Activated CD4-positive, alpha-beta memory T cell treated with anti-CD3 and anti-CD28 coated beads for 36 hours (primary cell): ENCODE data around the gene CCNYL1. TPM values are rescaled to one million over a fixed set of nuclear protein-coding genes. Genes with fewer than 3 reads are reported as not detected.

Experiments used
- CTCF ChIA-PET: fragments of 350-600 bp; sonication (Branson Sonifier 250); formaldehyde crosslinking; loops from one replicate; lab custom pipeline; 2021; ENCODE audit warnings: antibody characterized with exemption, inconsistent platforms; lab: Charles Lee
- POLR2A ChIA-PET: fragments of 350-600 bp; sonication (Branson Sonifier 250); formaldehyde crosslinking; loops from one replicate; lab custom pipeline; 2021; ENCODE audit warnings: antibody characterized with exemption; lab: Charles Lee
- DNase-seq: peaks from one replicate; pipeline ENCODE4 v3.0.0-alpha.2; 2020
- H3K27ac Mint-ChIP-seq: one replicate; pipeline ENCODE4 v1.8.0; 2021; ENCODE audit warnings: mixed read lengths
- H3K27me3 Mint-ChIP-seq: one replicate; pipeline ENCODE4 v1.8.0; 2021; ENCODE audit warnings: mixed read lengths
- H3K36me3 Mint-ChIP-seq: one replicate; pipeline ENCODE4 v1.8.0; 2021; ENCODE audit warnings: mixed read lengths
- H3K4me1 Mint-ChIP-seq: one replicate; pipeline ENCODE4 v1.8.0; 2021; ENCODE audit warnings: low read depth, mixed read lengths
- H3K4me3 Mint-ChIP-seq: one replicate; pipeline ENCODE4 v1.8.0; 2021; ENCODE audit warnings: mild to moderate bottlenecking, mixed read lengths
- H3K9me3 Mint-ChIP-seq: one replicate; pipeline ENCODE4 v1.8.0; 2021; ENCODE audit warnings: mixed read lengths
- intact Hi-C: fragments of 100-400 bp; cut with micrococcal nuclease; formaldehyde crosslinking; loops from one replicate; pipeline ENCODE4 v1.15.1; 2023
- total RNA-seq, 2 experiments: library from RNA; stranded (reverse); gene quantifications; one replicate each; pipeline ENCODE4 v1.2.3, GENCODE V29; 2021

Gene CCNYL1
- total RNA-seq, 2 experiments from 2014 or later, result 5.7 to 6.4 TPM

DNA sequence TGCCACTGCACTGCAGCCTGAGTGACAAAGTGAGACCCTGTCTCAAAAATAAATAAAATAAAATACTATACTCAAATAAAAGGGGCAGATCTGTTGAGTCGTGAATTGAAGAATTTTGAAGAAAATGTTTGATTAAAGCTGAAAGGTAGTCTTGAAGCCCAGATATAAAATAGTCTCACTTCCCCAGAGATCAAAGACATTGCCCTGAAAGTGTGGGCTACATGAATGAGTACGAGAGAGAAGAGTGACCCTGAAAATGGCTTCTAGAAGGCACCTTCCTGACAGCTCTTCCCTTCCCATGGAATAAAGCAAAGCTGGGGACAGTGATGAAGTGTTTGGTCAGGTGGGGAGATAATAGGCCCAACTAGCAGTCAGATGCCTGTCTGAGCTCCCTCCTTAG lies 72.1 kb downstream of the CCNYL1 start:
- Mint-ChIP-seq H3K9me3 (no peaks in the 10 kb centered on the region), H3K36me3 (no peaks in the 10 kb centered on the region), H3K27me3 (peaks cover 4% of the 10 kb centered on the region), H3K27ac (no peak overlapping the region), H3K4me3 (no peak overlapping the region), H3K4me1 (no peaks in the 10 kb centered on the region)
- ChIA-PET CTCF (no interaction called here), POLR2A (interaction anchor here (1.1 kb wide), 1 partner anchor 13 kb away, joined by 3 read pairs; no protein-coding TSS in a partner anchor)
- no peak for DNase-seq
- intact Hi-C loops, result no loop called here

DNA sequence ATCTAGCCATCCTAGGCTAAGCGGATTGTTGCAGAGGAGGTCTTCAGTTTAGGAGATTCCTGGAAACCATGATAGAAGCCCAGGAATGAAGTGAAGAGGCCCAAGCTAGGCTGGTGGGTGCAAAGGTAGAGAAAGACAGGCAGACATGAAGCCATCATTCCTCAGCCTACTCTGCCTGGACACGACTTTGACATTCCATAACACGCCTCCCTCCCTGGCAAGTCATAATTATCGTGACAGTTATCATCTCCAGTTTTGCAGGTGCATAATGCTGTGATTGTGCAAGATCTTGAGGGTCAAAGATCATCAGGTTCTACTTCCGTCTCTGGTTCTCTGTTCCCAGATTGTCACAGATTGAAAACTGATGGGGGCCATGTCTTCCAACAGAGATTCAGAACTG lies 73.5 kb downstream of the CCNYL1 start:
- H3K36me3 Mint-ChIP-seq, result no peaks in the 10 kb centered on the region
- H3K4me1 Mint-ChIP-seq, result no peaks in the 10 kb centered on the region
- no peak overlapping the region for H3K4me3 Mint-ChIP-seq
- ChIA-PET CTCF (no interaction called here), POLR2A (no interaction called here)
- no peak overlapping the region for H3K27ac Mint-ChIP-seq
- H3K27me3 Mint-ChIP-seq, result peaks cover 4% of the 10 kb centered on the region
- intact Hi-C loops, result no loop called here
- no peak for DNase-seq
- no peaks in the 10 kb centered on the region for H3K9me3 Mint-ChIP-seq

DNA sequence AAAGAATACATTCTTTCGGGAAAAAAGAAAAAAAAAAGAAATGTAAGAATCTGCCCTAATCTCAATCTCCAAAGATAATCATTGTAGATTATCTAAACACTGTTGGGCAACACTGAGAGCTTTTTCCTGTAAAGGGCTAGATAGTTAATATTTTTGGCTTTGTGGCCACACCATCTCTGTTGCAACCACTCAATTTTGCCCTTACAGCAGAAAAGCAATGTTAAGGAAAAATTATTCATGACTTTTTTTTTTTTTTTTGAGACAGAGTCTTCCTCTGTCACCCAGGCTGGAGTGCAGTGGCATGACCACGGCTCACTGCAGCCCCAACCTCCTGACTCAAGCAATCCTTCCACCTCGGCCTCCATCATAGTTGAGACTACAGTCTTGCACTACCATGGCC lies 75.6 kb downstream of the CCNYL1 start:
- no peaks in the 10 kb centered on the region for H3K9me3 Mint-ChIP-seq
- ChIA-PET POLR2A (no interaction called here), CTCF (no interaction called here)
- no peak for DNase-seq
- no peak overlapping the region for H3K4me3 Mint-ChIP-seq
- intact Hi-C loops, result no loop called here
- H3K36me3 Mint-ChIP-seq, result no peaks in the 10 kb centered on the region
- H3K27me3 Mint-ChIP-seq, result peaks cover 4% of the 10 kb centered on the region
- no peak overlapping the region for H3K27ac Mint-ChIP-seq
- no peaks in the 10 kb centered on the region for H3K4me1 Mint-ChIP-seq

DNA sequence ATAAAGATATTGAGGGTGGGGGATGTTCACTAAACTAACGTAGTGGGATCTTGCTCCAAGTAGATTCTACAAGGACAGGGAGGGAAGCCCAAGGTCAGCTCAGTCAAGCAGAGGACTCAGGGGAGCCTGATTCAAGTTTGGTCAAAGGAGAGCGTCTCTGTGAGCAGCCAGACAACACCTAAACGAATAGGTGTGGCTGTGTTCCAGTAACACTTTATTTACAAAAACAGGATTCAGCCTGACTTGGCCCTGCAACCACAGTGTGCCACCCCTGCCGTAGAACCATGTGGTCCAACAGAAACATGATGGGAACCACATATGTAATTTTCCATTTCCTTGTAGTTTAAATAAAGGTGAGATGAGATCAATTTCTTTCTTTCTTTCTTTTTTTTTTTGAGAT lies 76.4 kb downstream of the CCNYL1 start:
- DNase-seq, result no peak
- ChIA-PET POLR2A (no interaction called here), CTCF (no interaction called here)
- Mint-ChIP-seq H3K9me3 (no peaks in the 10 kb centered on the region), H3K36me3 (no peaks in the 10 kb centered on the region), H3K27ac (no peak overlapping the region), H3K27me3 (peaks cover 7% of the 10 kb centered on the region), H3K4me3 (no peak overlapping the region), H3K4me1 (no peaks in the 10 kb centered on the region)
- intact Hi-C loops, result no loop called here

DNA sequence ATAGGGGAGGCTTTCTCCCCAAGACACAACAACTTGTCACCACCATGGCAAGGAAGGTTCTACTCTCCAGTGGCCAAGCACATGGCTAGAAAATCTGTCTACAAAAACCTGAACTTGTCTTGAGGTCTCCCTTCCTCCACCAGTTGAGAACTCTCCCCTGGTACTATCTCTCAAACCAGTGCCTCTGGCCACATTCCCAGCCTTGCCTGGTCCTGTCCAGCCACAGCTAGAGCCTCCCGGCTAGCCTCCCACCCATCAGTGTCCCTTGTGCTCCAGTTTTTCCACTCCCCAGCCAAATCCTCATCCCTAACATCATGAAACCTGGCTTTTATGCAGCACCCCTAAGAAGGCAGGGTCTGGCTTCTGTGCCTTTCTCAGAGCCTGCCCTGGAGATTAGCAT lies 79.5 kb downstream of the CCNYL1 start:
- DNase-seq, result no peak
- H3K36me3 Mint-ChIP-seq, result no peaks in the 10 kb centered on the region
- no peaks in the 10 kb centered on the region for H3K9me3 Mint-ChIP-seq
- intact Hi-C loops, result no loop called here
- no peaks in the 10 kb centered on the region for H3K4me1 Mint-ChIP-seq
- H3K27ac Mint-ChIP-seq, result no peak overlapping the region
- peaks cover 14% of the 10 kb centered on the region for H3K27me3 Mint-ChIP-seq
- POLR2A ChIA-PET, result no interaction called here
- CTCF ChIA-PET, result interaction anchor here (1.1 kb wide), 1 partner anchor 249 kb away, joined by 5 read pairs; no protein-coding TSS in a partner anchor
- no peak overlapping the region for H3K4me3 Mint-ChIP-seq

DNA sequence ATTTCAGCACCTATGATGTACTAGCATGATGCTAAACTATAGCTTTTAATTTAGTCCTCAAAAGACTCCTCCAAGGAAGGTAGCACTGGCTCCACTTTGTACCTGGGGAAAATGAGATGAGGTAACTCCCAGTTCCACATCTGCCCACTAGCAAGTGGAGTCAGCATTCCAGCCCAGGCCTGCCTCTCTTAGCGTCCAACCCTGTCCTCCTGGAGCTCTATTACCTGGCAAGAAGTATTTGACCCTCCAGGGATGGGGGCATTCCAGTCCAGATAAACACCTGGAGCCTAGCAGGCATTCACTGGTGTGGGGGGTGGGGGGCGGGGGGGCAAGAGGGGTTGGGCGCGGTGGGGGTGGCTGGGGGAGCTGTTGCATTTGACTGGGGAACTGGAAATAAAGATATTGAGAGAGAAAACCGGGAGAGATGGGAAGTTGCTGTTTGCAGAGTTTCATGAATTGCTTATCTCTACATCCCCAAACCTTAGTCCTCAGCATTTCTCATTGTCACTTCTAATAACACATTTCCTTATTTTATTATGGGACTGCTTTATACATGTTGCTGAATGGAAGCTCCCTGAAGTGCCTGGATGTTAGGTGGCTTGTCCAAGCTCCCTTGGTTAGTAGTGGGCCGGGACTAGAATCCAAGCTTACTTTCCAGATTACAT lies 80.3 kb downstream of the CCNYL1 start:
- Mint-ChIP-seq H3K4me1 (no peaks in the 10 kb centered on the region), H3K27me3 (peaks cover 11% of the 10 kb centered on the region), H3K27ac (no peak overlapping the region), H3K36me3 (no peaks in the 10 kb centered on the region), H3K9me3 (no peaks in the 10 kb centered on the region), H3K4me3 (no peak overlapping the region)
- DNase-seq, result no peak
- intact Hi-C loops, result no loop called here
- POLR2A ChIA-PET, result no interaction called here
- CTCF ChIA-PET, result interaction anchor here (1.1 kb wide), 1 partner anchor 249 kb away, joined by 5 read pairs; no protein-coding TSS in a partner anchor

DNA sequence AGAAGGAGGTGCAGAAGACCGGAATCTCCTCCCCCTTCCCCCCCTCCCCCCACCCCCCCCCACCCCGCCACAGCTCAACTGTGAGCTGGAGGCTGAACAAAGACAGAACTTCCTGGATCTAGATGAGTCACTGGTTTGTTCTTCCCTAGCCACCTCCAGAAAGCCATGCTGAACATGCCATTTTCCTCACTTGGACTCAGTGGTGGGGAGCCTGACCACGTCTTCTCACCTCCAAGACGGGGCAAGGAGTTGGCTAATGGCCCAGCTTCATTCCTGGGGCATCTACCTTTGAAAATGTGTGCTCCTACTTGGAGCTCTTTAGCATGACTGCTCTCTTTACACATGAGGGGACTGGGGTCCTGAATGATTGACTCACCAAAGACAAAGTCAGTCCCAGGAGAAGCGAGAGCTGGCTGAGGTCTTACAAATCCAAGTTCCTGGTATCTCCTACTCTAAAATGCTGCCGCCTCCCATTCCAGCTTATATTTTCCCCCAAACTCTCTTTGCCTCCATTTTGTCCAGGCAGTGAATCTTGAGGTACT lies 80.9 kb downstream of the CCNYL1 start:
- ChIA-PET CTCF (no interaction called here), POLR2A (no interaction called here)
- H3K27ac Mint-ChIP-seq, result no peak overlapping the region
- no peaks in the 10 kb centered on the region for H3K4me1 Mint-ChIP-seq
- H3K4me3 Mint-ChIP-seq, result no peak overlapping the region
- intact Hi-C loops, result no loop called here
- no peaks in the 10 kb centered on the region for H3K36me3 Mint-ChIP-seq
- H3K27me3 Mint-ChIP-seq, result peaks cover 11% of the 10 kb centered on the region
- no peak for DNase-seq
- H3K9me3 Mint-ChIP-seq, result no peaks in the 10 kb centered on the region

DNA sequence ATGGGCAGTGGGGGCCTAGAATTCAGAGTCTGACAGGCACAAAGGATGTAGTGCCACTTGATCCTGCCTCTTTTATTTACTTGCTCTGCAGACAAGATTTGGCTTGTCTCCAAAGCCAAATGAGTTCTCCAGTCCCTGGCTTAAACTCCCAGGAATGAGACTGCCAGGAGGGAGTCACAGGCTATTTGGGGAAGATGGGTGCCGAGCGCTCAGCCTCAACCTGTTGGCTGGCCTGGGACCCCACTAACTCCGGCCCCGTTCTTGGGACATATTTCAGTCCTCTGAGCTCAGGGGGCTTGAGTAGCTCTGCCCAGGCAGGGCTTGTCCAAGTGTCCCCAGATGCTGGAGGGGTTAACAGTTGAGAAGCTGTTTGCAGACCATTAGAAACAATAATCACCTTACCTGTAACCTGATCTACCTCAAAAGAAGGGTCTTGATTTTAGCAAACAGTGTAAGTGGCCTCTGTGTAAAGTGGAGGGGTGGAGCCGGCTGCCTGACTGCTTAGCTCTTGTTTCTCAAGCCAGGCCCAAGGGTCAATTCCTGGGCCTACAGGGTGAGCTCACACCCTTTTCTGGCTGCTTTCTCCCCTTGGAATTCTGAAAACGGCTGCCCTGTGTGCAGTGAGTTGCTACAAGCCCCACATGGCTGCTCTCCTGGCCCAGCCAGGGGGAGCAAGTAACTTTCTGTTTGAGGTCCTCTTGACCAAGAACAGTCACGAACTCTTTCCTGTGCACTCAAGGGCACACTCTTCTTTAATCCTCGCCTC lies 85.3 kb downstream of the CCNYL1 start:
- H3K36me3 Mint-ChIP-seq, result no peaks in the 10 kb centered on the region
- DNase-seq, result no peak
- no peak overlapping the region for H3K27ac Mint-ChIP-seq
- peaks cover 11% of the 10 kb centered on the region for H3K27me3 Mint-ChIP-seq
- no peaks in the 10 kb centered on the region for H3K4me1 Mint-ChIP-seq
- ChIA-PET POLR2A (no interaction called here), CTCF (interaction anchor here (0.6 kb wide), 1 partner anchor 157 kb away, joined by 3 read pairs; no protein-coding TSS in a partner anchor)
- intact Hi-C loops, result no loop called here
- no peak overlapping the region for H3K4me3 Mint-ChIP-seq
- H3K9me3 Mint-ChIP-seq, result no peaks in the 10 kb centered on the region

DNA sequence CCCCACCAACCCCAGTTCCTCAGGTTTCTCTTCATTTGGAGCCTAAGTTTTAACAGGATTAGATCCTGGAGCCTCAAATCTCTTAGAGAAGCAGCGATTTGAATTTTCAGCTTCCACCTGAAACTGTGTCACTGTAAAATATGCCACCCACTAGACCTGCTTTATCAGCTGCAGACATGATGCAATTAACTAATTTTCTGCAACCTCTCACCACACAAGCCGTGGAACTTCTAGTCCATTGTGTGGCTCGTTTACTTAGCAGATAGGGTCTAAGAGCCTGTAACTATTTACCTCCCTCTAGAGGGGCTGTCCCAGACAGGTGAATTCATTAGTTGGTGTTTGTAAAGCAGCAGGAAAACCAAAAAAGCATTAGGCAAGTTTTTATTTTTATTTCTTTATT lies 89.8 kb downstream of the CCNYL1 start:
- no peak for DNase-seq
- H3K27ac Mint-ChIP-seq, result no peak overlapping the region
- H3K36me3 Mint-ChIP-seq, result no peaks in the 10 kb centered on the region
- H3K4me1 Mint-ChIP-seq, result no peaks in the 10 kb centered on the region
- peaks cover 1% of the 10 kb centered on the region for H3K27me3 Mint-ChIP-seq
- H3K9me3 Mint-ChIP-seq, result no peaks in the 10 kb centered on the region
- intact Hi-C loops, result no loop called here
- CTCF ChIA-PET, result no interaction called here
- no peak overlapping the region for H3K4me3 Mint-ChIP-seq
- POLR2A ChIA-PET, result no interaction called here

DNA sequence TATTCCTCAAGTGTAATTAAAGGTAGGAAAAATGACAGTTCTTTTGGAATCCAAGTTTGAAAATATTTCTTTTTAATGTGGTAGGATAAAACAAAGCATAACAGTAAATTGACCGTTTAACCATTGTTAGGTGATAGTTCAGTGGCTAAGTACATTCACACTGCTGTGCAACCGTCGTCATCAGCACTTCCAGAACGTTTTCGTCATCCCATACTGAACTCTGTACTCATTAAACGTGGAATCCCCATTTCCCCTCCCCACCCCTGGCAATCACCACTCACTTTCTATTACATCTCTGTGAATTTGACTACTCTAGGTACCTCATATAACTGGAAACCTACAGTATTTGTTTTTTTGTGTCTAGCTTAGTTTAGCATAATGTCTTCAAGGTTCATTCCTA lies 91.2 kb downstream of the CCNYL1 start:
- no peak for DNase-seq
- Mint-ChIP-seq H3K4me1 (peaks cover 3% of the 10 kb centered on the region), H3K27me3 (peaks cover 4% of the 10 kb centered on the region), H3K9me3 (no peaks in the 10 kb centered on the region), H3K27ac (no peak overlapping the region), H3K36me3 (no peaks in the 10 kb centered on the region), H3K4me3 (no peak overlapping the region)
- ChIA-PET CTCF (no interaction called here), POLR2A (no interaction called here)
- intact Hi-C loops, result no loop called here
